GM04504 (cell line): Measurements from ENCODE around the gene RASA3.
"Not testable (repeated sequence)": the region's sequence is repeated elsewhere in the genome, so short reads cannot be mapped to it uniquely, and the experiment has no call there.

ENCODE experiments used
- DNase-seq: peaks from one replicate; pipeline ENCODE4 v3.0.0-alpha.2; 2012; ENCODE audit warnings: low read depth

RASA3 gene

DNA sequence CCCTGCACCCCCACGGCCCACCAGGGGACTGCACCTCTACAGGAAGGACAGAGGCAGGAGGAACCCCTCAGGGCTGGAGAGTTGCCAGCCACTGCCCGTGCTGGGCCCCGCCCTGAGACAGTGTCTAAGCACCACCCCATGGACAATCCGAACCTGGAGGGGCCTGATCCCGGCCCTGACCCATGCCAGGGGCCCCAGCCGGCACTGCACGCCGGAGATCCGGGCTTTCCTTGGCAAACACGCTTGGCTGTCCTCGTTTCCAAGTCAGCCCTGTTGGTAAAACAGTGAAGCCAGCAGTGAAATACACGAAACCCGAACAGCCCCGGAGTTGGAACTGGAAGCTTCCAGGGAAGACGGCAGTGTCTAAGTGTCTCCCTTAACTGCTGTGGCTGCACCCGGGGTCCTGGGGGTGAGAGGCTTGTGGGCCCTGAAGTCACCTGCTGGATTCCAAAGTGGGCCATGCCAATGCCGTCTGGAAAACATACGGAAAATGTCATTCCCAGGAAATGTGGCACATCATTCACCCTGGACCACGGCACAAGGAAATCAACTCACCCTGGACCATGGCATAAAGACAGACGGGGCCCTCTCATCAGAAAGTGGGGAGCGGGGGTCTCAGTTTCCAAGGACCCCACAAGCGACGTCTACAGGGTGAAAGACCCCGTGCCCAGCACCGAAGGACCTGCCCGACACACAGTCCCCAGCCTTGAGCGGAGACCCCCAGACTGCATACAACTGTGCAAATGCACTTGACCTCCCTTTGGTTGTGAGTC is 30.9 kb downstream of the RASA3 start:
- no peak for DNase-seq

DNA sequence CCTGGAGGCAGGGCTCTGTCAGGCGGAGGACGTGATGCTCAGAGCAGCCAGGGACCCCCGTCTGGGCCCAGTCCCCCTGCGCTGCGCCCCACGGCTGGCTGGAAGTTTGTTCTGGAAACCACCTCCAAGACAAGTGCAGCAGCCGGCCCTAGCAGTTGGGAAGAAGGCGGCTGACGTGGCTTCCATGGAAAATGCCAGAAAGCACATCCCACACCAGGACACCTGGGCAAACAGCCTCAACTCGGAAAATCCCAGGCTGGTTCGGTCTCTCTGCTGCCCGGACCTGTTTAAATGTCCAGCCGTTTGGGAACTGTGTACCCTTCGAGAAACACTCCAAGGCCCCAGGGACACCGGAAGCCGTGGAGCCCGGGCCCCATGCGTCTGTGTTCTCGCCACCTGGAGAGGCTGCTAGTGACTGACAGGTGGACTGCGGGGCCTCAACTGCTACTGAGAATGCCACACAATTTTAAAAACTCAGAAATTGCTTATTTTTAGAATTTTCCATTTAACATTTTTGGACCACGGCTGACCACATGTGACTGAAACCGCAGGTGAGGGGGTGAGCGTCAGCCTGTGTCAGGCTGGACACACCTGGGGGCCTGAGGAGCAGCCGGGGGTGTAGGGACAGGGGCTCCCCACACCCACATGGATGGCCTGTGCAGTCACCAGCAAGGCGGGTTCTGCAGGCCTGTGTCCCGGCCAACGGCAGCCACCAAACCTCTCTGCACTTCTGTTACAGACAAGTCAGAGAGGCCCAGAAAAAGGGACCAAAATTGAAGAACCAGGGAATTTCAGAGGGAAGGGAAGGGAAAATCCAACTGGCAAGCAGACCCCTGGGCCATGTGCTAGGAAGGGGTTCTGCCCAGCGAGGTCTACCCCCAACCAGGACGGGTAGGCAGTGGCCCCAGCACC is 31.7 kb downstream of the RASA3 start:
- DNase-seq, result no peak

DNA sequence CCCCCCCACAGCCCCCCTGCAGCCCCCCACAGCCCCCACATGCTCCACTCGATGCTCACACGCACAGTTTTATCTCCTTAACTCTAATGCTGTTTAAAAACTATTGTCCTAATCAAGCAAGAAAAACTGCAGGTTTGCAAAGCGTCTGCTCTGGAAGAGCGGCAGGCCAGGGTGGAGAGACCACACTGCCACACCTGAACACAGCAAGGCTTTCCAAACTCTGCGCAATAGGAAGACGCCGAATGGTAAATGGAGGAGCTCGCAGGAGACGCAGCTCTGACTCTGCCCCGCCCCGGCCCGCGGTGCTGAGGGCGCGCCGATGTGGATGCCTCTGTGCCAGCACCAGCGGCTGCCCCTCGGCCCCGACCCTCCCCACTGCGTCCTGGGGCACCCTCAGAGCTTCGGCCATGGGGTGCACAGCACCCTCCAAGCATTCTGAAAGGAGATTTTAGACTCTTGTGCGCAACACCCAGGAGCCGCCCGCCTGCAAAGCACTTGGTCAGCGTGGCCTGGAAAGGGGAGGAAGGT is 32.4 kb downstream of the RASA3 start:
- DNase-seq, result no peak

DNA sequence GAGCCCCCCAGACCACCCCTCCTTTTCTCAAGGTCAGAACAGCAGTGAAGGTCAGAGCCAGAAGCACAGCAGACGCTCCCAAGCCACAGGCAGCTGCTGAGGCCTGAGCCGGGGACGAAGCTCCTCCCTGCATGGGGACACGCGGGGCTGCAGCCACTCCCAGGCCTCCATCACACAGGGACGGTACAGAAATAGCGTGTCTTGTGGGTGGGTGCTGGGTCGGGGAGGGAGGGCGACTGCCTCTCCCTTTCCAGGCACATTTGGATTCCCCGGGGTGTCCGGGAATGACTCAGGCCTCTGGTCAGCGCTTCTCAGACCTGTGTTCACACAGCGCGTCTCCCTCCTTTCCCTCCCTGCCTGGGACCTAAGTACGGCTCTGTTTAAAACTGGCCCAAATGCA is 33.2 kb downstream of the RASA3 start:
- peak; percentile 90 for DNase-seq

DNA sequence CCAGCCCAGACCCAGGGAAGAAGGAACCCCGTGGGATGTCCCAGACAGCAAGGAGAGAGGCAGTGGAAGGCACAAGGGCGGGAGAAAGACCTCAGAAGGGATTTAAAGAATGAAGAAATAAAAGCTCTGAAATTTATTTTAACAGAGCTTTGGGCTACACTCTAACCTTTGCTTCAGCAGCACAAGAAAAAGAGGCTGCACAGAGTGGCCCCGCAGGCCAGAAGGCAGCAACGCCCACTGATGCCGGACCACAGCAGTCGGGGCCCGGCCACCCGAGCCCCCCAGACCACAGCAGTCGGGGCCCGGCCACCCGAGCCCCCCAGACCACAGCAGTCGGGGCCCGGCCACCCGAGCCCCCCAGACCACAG is 33.8 kb downstream of the RASA3 start:
- not testable (repeated sequence) for DNase-seq

DNA sequence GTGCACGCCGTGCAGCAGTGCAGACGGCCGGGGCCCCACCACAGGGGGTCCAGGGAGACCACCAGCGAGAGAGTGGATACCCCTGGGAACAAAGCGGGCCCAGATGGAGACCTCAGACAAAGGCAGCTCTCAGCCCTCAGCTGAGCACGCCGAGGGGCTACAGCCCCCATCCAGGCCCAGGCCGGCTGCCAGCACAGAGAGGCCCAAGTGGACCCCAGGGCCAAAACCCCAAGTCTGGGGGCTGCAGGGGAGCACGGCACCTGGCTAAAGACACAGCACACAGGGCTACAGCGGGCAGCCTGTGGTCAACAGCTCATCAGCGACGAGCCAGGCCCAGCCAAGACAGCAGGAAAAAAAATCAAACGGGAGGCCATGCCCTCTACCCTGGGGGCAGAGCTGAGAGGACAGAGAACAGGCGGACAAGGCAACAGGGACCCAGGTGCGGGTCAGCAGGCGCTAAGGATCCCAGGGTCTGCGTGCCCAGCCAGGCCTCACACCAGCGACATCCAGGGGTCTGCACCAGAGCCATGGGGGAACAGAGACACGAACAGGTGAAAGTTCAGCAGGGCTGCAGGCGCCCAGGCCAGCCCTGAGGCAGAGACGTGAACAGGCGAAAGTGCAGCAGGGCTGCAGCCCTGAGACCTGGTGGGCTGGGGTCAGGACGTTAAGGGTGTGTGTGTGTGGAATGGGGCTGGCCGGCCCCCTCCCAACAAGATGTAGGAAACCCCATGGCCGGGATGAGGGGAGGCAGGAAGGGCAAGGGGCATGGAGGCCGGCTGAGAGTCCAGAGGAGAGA is 34.3 kb downstream of the RASA3 start:
- DNase-seq, result no peak

DNA sequence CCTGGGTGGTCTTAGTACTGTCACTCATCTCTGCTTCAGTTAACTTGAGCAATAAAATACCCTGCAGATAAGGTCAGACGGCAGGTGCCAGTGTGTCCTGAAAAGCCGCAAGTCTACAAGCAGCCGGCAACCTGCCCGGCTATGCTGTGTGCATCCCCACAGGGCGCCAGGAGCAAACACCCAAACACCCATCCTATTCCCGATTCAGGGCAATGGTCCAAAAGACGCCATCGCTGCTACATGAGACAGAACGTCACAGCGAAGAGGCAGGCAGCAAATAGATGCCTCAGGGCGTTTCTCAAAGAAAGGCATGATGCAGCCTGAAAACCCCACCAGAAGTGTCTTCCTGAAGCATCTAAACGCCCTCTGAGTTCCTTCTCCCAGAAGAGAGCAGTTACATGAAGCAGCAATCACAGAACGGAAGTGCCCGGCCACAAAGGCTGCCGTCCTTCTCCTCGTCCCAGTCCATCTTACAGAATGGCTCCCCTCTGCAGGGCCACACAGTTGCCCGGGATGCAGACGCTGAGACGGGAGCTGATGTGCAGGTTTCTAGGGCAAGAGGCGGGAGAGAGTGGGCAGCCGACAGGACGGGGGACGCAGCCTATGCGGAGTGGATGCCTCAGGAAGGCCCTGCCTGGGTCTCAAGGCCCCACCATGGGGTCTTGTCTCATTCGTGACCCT is 35.1 kb downstream of the RASA3 start:
- no peak for DNase-seq

DNA sequence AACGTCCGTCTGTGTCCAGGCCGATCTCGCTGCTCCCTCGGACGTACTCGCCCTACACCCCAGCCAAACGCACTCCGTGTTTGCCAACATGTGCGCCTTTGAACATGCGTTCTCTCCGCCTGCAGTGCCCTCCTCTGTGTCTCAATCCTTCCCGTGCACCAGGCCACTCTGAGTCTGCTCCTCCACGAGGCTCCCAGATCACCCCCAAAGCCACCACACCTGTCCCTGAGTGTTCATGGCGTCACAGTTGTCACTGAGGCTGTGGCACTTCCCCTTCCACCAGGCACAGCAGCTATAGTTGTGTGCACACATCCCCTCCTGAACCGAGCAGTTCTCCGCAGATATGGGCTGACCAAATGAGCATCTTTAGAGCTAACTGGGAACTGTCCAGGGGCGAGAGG is 35.6 kb downstream of the RASA3 start:
- DNase-seq, result no peak

DNA sequence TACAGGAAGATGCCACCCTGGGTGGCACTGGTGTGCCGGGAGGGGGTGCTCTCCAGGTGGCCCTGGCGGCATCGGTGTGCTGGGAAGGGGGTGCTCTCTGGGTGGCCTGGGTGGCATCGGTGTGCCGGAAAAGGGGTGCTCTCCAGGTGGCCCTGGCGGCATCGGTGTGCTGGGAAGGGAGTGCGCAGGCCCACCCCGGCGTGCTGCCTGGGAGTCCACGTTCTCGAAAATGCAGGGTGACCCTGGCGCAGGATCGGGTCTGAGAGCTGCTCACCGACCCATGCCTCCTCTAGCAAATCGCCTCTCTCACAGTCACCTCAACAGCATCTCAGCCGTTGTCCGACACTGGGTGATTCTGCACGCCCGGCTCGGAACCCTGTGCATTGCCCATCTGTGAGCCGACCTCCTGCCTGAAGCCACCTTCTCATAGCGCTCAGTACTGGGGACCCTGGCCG is 36.4 kb downstream of the RASA3 start:
- DNase-seq, result no peak

DNA sequence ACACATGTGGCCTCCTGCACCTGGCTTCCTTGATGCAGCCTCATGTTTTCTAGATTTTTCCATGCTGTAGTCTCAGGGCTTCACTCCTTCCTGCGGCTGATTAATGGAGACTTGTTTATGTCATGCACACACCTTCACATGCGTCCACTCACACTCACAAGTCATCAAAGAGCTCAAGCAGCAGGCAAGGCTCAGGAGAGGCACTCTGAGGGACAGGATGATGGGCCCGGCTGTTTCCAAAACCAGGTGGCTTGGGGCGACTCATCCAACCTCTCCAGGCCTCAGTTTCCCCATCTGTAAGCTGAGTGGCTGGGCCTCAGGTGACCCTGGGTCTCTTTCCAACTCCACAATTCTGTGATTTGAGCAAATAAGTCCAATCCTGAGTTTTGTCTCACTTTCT is 36.9 kb downstream of the RASA3 start:
- no peak for DNase-seq

DNA sequence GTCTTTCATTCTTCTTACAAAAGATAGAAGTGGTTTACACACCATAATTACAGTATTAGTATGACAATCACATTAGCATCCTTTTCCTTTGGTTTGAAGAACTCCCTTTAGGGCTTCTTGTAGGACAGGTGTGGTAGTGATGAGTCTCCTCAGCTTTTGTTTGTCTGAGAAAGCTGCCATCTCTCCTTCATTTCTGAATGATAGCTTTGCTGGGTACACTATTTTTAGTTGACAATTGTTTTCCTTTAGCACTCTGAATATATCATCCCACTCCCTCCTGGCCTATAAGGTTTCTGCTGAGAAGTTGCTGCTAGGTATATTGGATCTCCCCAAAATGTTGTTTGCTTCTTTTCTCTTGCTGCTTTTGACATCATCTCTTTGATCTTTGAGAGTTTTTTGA is 39.3 kb downstream of the RASA3 start:
- DNase-seq, result no peak

DNA sequence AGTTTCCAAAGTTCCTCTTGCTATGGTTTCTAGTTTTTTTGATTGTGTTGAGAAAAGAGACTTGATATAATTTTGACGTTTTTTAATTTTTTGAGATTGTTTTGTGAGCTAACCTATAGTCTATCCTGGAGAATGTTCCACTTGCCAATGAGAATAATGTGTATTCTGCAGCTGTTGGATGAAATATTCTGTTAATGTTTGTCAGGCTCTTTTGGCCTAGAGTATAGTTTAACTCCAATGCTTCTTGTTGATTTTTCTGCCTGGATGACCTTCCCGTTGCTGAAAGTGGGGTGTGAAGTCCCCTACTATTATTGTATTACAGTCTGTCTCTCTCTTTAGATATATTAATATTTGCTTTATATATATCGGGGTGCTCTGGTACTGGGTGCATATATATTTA is 40.0 kb downstream of the RASA3 start:
- no peak for DNase-seq

DNA sequence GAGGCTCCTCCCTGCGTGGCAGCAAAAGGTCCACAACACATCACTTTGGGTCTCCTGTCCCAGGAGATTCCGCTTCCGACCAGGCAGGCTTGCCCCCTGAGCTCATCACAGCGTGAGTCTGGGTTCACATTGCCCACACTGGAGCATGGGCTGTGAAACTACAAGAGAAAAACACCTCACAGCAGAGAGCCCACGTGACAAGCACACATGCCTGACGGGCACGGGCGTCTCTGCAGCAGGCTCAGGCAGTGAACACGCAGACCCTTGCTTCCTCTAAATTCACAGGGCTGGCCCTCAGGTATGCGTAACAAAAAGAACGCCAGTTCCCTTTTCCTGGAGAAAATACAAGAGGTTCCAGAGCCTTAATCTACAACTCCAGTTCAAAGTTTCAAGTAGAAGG is 41.9 kb downstream of the RASA3 start:
- DNase-seq, result no peak

DNA sequence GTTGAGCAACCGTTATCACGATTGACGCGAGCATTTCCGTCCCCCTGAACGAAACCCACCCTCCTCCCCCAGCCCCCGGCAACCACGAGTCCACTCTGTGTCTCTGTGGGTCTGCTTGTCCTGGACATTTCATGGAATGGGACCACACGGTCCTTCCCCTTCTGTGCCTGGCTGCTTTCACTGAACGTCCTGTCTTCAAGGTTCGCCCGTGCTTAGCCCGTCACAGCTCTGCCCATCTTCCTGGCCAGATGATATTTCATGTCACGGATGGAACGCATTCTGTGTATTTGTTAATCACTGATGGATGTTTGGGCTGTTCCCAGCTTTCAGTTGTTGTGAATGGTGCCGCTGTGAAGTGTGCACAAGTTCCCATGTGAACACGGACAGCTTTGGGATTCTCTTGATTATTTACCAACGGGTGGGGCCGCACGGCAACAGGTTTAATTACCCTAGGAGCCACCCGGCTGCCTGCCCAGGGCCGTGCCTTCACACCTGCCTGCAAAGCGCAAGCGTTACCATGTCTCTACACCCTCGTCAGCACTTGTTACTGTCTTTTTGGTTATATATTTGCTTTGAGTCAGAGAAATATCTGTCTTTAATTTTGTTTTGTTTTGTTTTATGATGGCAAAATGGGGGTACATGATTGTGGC is 42.5 kb downstream of the RASA3 start:
- DNase-seq, result no peak

DNA sequence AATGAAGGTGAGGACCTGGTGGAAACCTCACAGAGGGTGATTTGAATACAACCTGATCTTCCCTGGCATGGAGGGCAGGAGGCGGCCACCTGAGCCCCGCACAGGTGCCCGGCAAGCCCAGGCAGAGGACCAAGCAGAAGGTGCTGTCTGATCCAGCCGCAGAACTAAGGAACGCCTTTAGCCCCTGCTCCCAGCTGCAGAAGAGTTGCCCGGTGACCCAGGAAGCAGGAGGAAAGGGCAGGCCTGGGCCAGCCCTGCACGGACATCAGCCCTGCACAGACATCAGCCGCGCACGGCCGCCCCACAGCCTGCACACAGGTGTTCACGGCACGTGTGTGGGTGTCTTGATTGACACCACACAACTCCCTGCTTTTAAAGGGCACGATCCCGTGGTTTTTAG is 43.1 kb downstream of the RASA3 start:
- no peak for DNase-seq

DNA sequence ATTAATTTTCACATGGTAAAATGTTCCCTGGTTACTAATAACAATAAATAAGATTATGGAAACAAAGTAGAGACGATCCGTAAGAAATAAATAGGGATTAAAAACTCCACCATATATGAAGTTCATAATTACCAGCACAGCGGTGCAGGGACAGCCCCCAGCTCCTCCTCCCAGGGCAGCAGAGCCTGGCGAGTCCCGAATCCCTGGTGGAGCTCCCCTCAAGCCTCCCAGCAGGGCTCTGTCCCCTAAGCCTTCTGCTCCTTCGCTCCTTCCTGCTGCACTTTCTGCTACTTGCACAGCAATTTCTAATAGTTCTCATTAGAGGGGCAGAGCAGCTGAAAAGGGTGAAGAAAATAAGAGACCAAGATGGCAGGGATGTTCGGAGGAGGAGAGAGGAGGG is 43.6 kb downstream of the RASA3 start:
- no peak for DNase-seq

DNA sequence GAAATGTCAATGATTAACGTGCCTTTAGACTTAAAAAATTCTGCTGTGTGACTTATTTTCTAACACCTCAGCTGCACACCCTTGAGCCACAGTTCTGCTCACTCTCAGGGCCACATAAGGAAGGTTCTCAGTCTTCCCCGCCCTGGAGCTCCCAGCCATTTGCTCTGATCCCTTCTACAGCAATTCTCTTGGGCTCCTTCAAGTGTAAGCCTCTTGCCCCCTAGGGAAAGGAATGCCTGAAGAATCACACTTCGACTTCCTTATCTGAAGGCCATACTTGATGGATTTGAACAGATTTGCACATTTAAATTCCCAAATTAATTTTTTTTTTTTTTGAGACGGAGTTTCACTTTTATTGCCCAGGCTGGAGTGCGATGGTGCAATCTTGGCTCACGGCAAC is 44.2 kb downstream of the RASA3 start:
- no peak for DNase-seq

DNA sequence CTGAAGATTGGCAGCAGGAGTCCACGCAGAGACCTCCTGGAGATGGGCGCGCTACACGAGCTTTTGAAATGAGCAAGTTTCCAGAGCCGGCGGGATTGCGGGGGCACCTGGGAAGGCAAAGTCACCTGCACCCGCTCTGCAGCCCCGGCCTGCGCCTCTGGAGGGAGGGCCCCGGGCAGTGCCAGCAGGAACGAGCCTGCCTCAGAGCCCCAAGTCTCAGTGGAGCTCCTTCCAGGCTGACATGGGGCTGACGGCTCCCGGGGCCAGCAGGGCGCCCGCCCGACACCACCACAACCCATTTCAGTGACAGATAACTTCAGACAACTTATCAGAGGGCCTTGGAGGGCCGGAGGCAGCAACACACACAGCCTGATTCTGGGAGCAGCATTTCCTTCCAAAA is 45.0 kb downstream of the RASA3 start:
- no peak for DNase-seq

DNA sequence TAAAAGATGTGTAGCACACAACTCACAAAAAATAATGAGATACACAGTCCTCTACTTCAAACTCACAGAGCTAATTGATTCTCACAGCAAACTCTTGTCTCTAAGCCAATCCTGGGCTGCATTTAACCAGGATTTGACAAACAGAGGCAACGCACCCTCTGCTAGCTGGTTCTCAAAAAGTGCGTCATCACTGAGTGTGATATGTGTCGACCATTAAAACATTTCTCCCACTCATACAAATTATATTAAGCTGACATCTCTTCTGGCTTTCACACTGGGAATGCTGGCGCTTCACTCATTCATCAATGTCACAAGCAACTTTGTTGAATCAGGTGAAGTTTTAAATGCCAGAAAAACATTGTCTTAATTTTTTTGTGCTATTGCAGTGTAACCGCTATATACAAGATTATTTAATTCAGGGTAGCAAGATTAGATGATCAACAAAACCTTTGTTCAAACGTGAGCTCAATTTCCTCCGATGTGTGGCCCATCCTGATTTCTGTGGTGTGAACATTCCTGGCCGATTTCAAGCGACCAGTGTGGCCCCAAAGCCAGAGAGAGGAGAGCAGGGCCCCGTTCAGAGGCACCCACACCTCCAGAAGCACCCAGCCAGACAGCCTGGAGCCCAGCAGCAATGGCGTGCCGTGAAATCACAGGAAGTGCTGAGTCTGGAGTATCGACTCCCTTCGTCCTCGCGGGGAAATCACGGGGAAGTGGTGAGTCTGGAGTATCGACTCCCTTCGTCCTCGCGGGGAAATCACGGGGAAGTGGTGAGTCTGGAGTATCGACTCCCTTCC is 49.4 kb downstream of the RASA3 start:
- no peak for DNase-seq
